A549 (cell line): ENCODE measurements around the gene SRR. TPM values are rescaled to one million over a fixed set of nuclear protein-coding genes. Genes with fewer than 3 reads are reported as not detected.
A peak's percentile ranks its signal among the peaks of the same experiment; 100 is the strongest.

Experiments
- ATAC-seq, 2 experiments: fragments of 200-7000 bp in 1 of 2; fragments of >200 bp in 1 of 2; cut with Nextera tagmentation in 1 of 2; cut with Tn5 transposase in 1 of 2; 3 replicates each; pipeline versions ENCODE4 v1.8.0 to v1.9.1; 2018 to 2020; ENCODE audit warnings: mild to moderate bottlenecking in 1 of 2, moderate library complexity in 1 of 2
- CTCF ChIA-PET: fragments of 300-600 bp; sonication (Branson Sonifier 250); formaldehyde crosslinking; extraction: SDS; loops from one replicate; lab custom pipeline; 2021; ENCODE audit warnings: antibody characterized with exemption, inconsistent platforms; lab: Yijun Ruan, JAX
- POLR2A ChIA-PET: fragments of 350-600 bp; formaldehyde crosslinking; extraction: SDS; loops from one replicate; lab custom pipeline; 2021; ENCODE audit warnings: antibody characterized with exemption, inconsistent platforms; lab: Yijun Ruan, JAX
- DNase-seq, 2 experiments: peaks; one replicate each; pipeline versions ENCODE4 v3.0.0 to v3.0.0-alpha.2; 2011 to 2016; ENCODE audit warnings: low read depth in 1 of 2, low spot score in 1 of 2
- FAIRE-seq: peaks from 2 replicates; lab custom pipeline; 2011; peaks lifted over from hg19 to GRCh38; lab: Jason Lieb, UNC
- H3K27ac ChIP-seq, 2 experiments: fragments of >200 bp; sonication (Bioruptor Twin); formaldehyde crosslinking; 3 replicates each; pipeline ENCODE4 v1.5.1; 2016 to 2017
- H3K4me1 ChIP-seq: fragments of >200 bp; sonication (Bioruptor Twin); formaldehyde crosslinking; 3 replicates; pipeline ENCODE4 v1.6.1; 2016
- H3K4me2 ChIP-seq: fragments of >200 bp; sonication (Bioruptor Twin); formaldehyde crosslinking; 3 replicates; pipeline ENCODE4 v1.6.1; 2016
- H3K4me3 ChIP-seq: fragments of >200 bp; sonication (Bioruptor Twin); formaldehyde crosslinking; 3 replicates; pipeline ENCODE4 v1.5.1; 2016
- H3K9me3 ChIP-seq: fragments of >200 bp; sonication (Bioruptor Twin); formaldehyde crosslinking; 3 replicates; pipeline ENCODE4 v1.6.1; 2016
- CBX2 ChIP-seq: fragments of 200-600 bp; sonication (generic); IDR thresholded peaks from 2 replicates; pipeline ENCODE4 v1.6.1; 2016; ENCODE audit warnings: low read depth, mild to moderate bottlenecking, borderline replicate concordance
- CHD4 ChIP-seq: fragments of 200-600 bp; sonication (generic); IDR thresholded peaks from 2 replicates; pipeline ENCODE4 v1.6.1; 2016; ENCODE audit warnings: antibody characterized with exemption, mild to moderate bottlenecking, borderline replicate concordance
- EHMT2 ChIP-seq: fragments of 200-600 bp; sonication (generic); IDR thresholded peaks from 2 replicates; pipeline ENCODE4 v1.6.1; 2016; ENCODE audit warnings: antibody characterized with exemption, low read depth, mild to moderate bottlenecking, moderate library complexity
- EP300 ChIP-seq, 2 experiments: fragments of >200 bp; sonication (Bioruptor Twin); formaldehyde crosslinking; IDR thresholded peaks; 2 replicates in 1 of 2; 3 replicates in 1 of 2; pipeline ENCODE4 v1.6.1; 2016 to 2017
- FOSB ChIP-seq: fragments of 250-450 bp; sonication (Bioruptor Pico); IDR thresholded peaks from 2 replicates; pipeline ENCODE4 v1.5.0; 2020; ENCODE audit warnings: mild to moderate bottlenecking, moderate library complexity
- FOSL2 ChIP-seq, 2 experiments: fragments of 450-650 bp in 1 of 2; fragments of >200 bp in 1 of 2; sonication (Bioruptor Twin) in 1 of 2; formaldehyde crosslinking; IDR thresholded peaks; 2 replicates each; pipeline versions ENCODE4 v1.5.0 to v1.6.1; 2016 to 2020; ENCODE audit warnings: mild to moderate bottlenecking in 1 of 2, moderate library complexity in 1 of 2
- HDAC2 ChIP-seq: fragments of 200-600 bp; sonication (generic); IDR thresholded peaks from 2 replicates; pipeline ENCODE4 v1.6.1; 2016
- HOXA7 ChIP-seq: fragments of 250-450 bp; sonication (Bioruptor Pico); IDR thresholded peaks from 2 replicates; pipeline ENCODE4 v1.5.0; 2020; ENCODE audit warnings: mild to moderate bottlenecking, moderate library complexity
- HOXB13 ChIP-seq: fragments of 250-450 bp; sonication (Bioruptor Pico); IDR thresholded peaks from 2 replicates; pipeline ENCODE4 v1.5.0; 2020; ENCODE audit warnings: low read depth, mild to moderate bottlenecking, moderate library complexity
- HOXB5 ChIP-seq: fragments of 250-450 bp; sonication (Bioruptor Pico); IDR thresholded peaks from 2 replicates; pipeline ENCODE4 v1.5.0; 2020; ENCODE audit warnings: mild to moderate bottlenecking, moderate library complexity
- NR3C1 ChIP-seq: fragments of >200 bp; sonication (Bioruptor Twin); formaldehyde crosslinking; IDR thresholded peaks from 3 replicates; pipeline ENCODE4 v1.6.1; 2017
- PHF8 ChIP-seq: fragments of 200-600 bp; sonication (generic); IDR thresholded peaks from 2 replicates; pipeline ENCODE4 v1.6.1; 2016; ENCODE audit warnings: low read depth, mild to moderate bottlenecking, antibody characterized with exemption, moderate library complexity, borderline replicate concordance
- POLR2A ChIP-seq: IDR thresholded peaks from 2 replicates; pipeline ENCODE4 v1.6.1; 2012; ENCODE audit warnings: mild to moderate bottlenecking, low read length
- POLR2AphosphoS2 ChIP-seq: conservative IDR thresholded peaks from 2 replicates; pipeline ENCODE4 v1.6.1; 2012; ENCODE audit warnings: low read length, improper control_type of control experiment, inconsistent platforms
- RAD21 ChIP-seq, 2 experiments: fragments of >200 bp in 1 of 2; sonication (Bioruptor Twin) in 1 of 2; formaldehyde crosslinking in 1 of 2; IDR thresholded peaks in 1 of 2; conservative IDR thresholded peaks in 1 of 2; 2 replicates in 1 of 2; 3 replicates in 1 of 2; pipeline ENCODE4 v1.6.1; 2012 to 2018; ENCODE audit warnings: inconsistent platforms in 1 of 2
- RARB ChIP-seq: fragments of 250-450 bp; sonication (Bioruptor Pico); IDR thresholded peaks from 2 replicates; pipeline ENCODE4 v1.8.0; 2021; ENCODE audit warnings: mild to moderate bottlenecking, moderate library complexity
- RCOR1 ChIP-seq: fragments of 150-350 bp; IDR thresholded peaks from 2 replicates; pipeline ENCODE4 v1.6.1; 2014; ENCODE audit warnings: antibody characterized with exemption, low read length, low read depth
- RFX5 ChIP-seq: fragments of 450-650 bp; IDR thresholded peaks from 2 replicates; pipeline ENCODE4 v1.7.1; 2014; ENCODE audit warnings: antibody characterized with exemption, mild to moderate bottlenecking, moderate library complexity
- TFCP2L1 ChIP-seq: fragments of 250-450 bp; sonication (Bioruptor Pico); IDR thresholded peaks from 2 replicates; pipeline ENCODE4 v1.5.0; 2021; ENCODE audit warnings: mild to moderate bottlenecking
- TP53 ChIP-seq: fragments of 250-450 bp; sonication (Bioruptor Pico); IDR thresholded peaks from 2 replicates; pipeline ENCODE4 v1.5.0; 2021; ENCODE audit warnings: mild to moderate bottlenecking, moderate library complexity
- ZC3H11A ChIP-seq: fragments of 450-650 bp; IDR thresholded peaks from 2 replicates; pipeline ENCODE4 v1.6.1; 2014; ENCODE audit warnings: antibody characterized with exemption, mild to moderate bottlenecking
- WGBS: methylation state at CpG from one replicate; pipeline ENCODE4 v1.1.6; 2017; ENCODE audit errors: missing lambda C conversion rate; 5-methylcytosine and 5-hydroxymethylcytosine counted together
- polyA plus RNA-seq, 4 experiments: library from polyadenylated mRNA; depleted of rRNA in 3 of 4; stranded (reverse); fragments of >200 nt; fragmentation: RNase III in 1 of 4; extraction: RNeasy Plus Mini Kit Qiagen cat#74134 plus additional on column Dnase treatment in 1 of 4; gene quantifications; 2 replicates in 3 of 4; 3 replicates in 1 of 4; pipeline ENCODE4 v1.2.3, GENCODE V29; 2011 to 2017
- TF ChIP-seq, protein P1 (sequence below): fragments of >200 bp; sonication (Bioruptor Twin); formaldehyde crosslinking; IDR thresholded peaks from 2 replicates; pipeline ENCODE4 v1.6.1; 2016
- TF ChIP-seq, protein P2 (sequence below): IDR thresholded peaks from 2 replicates; pipeline ENCODE4 v1.6.1; 2012
- TF ChIP-seq, protein P3 (sequence below): fragments of 200-600 bp; sonication (generic); IDR thresholded peaks from 2 replicates; pipeline ENCODE4 v1.6.1; 2016; ENCODE audit warnings: antibody characterized with exemption, mild to moderate bottlenecking, moderate library complexity

The SRR gene
- polyA plus RNA-seq, 2 of the 4 experiments (the other 2 are of a cell fraction), result 13.2 to 16.7 TPM

DNA sequence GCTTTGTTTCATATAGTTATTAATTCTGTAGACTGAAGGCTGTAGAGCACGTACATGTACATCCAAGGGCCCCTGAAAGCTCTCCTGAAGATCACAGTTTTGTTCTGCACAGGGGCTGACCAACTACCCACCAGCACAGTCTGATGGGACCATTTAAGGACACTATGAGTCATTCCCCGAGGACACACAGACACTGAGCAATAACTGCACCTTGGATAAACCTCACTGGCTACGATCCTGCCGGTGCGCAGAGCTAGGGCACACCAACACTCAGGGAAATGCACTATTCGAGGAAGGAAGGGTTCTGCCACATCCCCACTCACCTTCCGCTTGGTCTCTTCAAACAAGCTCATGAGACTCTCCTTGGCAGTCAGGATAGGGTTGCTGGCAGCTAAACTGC lies 20.4 kb upstream of the SRR start:
- H3K4me1 ChIP-seq, result no peaks in the 10 kb centered on the region
- ATAC-seq (peak; percentile 41 to 54; a peak in 4 of 6 replicates), DNase-seq (no peak), FAIRE-seq (no peak)
- H3K27ac ChIP-seq, result no peak overlapping the region
- WGBS, result 80% methylated on average over 7 of the region's 7 CpGs
- H3K4me2 ChIP-seq, result no peak overlapping the region
- CTCF ChIA-PET, result interaction anchor here (0.7 to 15.2 kb wide), 26 partner anchors 9 to 401 kb away, joined by 3 to 201 read pairs (median 4); partner anchors contain the start of genes DPH1 and HIC1
- no peaks in the 10 kb centered on the region for H3K9me3 ChIP-seq
- TF ChIP-seq POLR2A (no peak), FOSL2 (IDR thresholded peaks at IDR 0.05) (no peak), FOSL2 (CRISPR knock-in tag; IDR thresholded peaks at IDR 0.05) (0 out of 2 replicates have a peak, but pooled peaks have one; percentile 3)
- POLR2A ChIA-PET, result interaction anchor here (0.6 to 1.2 kb wide), 3 partner anchors 21 to 240 kb away, joined by 3 to 5 read pairs (median 4); partner anchors contain the start of genes HIC1, SMG6 and SRR
- H3K4me3 ChIP-seq, result no peak overlapping the region

DNA sequence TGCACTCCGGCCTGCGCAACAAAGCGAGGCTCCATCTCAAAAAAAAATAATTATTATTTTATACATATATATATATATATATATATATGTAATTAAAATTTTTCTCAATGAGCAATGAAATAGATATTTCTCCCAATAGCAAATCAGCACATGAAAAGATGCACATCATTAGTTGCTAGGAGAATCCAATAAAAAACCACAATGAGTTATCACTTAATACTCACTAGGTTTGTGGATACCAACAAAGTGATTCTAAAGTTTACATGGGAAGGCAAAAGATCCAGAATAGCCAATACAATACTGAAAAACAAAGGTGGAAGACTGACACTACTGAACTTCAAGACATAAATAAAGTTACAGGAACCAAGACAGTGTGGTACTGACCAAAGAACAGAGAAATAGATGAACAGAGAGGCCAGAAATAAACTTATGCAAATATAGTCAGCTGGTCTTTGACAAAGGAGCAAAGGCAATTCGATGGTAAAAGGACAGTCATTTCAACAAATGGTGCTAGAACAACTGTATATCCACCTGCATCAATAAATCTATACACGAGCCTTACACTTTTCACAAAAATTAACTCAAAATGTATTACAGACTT lies 13.8 kb upstream of the SRR start:
- WGBS, result 80% methylated on average over 5 of the region's 5 CpGs
- no peak overlapping the region for H3K4me2 ChIP-seq
- no peak for DNase-seq
- TF ChIP-seq, protein P1, sequence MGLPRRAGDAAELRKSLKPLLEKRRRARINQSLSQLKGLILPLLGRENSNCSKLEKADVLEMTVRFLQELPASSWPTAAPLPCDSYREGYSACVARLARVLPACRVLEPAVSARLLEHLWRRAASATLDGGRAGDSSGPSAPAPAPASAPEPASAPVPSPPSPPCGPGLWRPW, result no peak
- TF ChIP-seq RFX5, result peak; percentile 91
- FAIRE-seq, result peak; percentile 67
- ChIA-PET POLR2A (interaction anchor here (0.5 kb wide), 1 partner anchor 12 kb away, joined by 4 read pairs; no protein-coding TSS in a partner anchor), CTCF (interaction anchor here (1.3 to 15.2 kb wide), 2 partner anchors 45 to 233 kb away, joined by 3 to 201 read pairs; partner anchors contain the start of gene HIC1)
- no peak overlapping the region for H3K27ac ChIP-seq
- no peak for ATAC-seq
- no peak overlapping the region for H3K4me3 ChIP-seq
- H3K9me3 ChIP-seq, result no peaks in the 10 kb centered on the region
- H3K4me1 ChIP-seq, result no peaks in the 10 kb centered on the region

DNA sequence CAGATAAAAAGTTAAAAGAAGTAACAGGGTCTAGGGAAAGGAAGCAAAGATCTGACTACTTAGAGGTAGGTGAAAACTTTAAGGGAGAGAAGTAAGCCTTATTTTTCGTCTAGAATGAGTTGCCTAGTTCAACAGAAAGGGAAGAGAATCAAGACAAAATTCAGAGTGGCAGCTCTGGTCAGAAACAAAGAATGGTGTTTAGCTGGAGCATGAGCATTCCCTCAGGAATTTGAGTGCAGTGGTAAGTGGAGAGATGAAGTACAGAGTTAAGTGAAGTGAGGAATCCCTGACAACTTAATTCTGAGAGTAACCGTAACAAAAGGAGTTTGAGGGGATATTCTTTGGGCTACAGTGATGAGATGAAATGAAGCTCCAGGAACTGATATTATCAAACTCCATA lies 11.7 kb upstream of the SRR start:
- H3K27ac ChIP-seq, result no peak overlapping the region
- no peak for TF ChIP-seq CHD4
- TF ChIP-seq FOSB (CRISPR knock-in tag), result no peak
- no peak for TF ChIP-seq EHMT2
- no peak for TF ChIP-seq RARB
- no peak for TF ChIP-seq HOXB13
- no peak for TF ChIP-seq NR3C1
- no peak for TF ChIP-seq TP53 (CRISPR knock-in tag)
- no peak for TF ChIP-seq HDAC2
- no peak for TF ChIP-seq RCOR1
- TF ChIP-seq HOXA7 (CRISPR knock-in tag), result no peak
- DNase-seq (no peak), ATAC-seq (no peak), FAIRE-seq (no peak)
- H3K4me1 ChIP-seq, result peaks cover 7% of the 10 kb centered on the region; the same call in 1 of the 3 replicates
- WGBS, result 68% methylated on average over 2 of the region's 2 CpGs
- CTCF ChIA-PET, result interaction anchor here (0.9 to 15.2 kb wide), 6 partner anchors 9 to 235 kb away, joined by 3 to 201 read pairs (median 6); partner anchors contain the start of gene HIC1
- H3K9me3 ChIP-seq, result no peaks in the 10 kb centered on the region
- no peak overlapping the region for H3K4me3 ChIP-seq
- POLR2A ChIA-PET, result interaction anchor here (1.5 kb wide), 1 partner anchor 11 kb away, joined by 5 read pairs; the partner anchor contains the start of genes SMG6 and SRR
- H3K4me2 ChIP-seq, result no peak overlapping the region

DNA sequence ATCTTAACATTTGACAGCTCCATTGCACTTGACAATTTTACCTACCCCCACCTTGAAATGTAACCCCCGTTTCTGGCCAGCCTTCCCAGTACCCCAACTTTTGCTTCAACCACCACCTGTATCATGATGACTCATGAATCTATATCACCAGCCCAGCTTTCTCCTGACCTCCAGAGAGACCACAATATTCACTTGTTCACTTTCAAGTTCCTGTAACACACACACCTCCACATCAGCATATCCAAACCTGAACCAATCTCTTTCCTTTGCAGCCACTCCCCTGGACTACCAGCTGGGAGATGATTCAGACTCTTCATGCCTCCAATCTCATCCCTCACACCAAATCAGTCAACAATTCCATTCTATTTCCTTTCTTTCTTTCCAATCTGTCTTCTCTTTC lies 8.2 kb upstream of the SRR start:
- no peak for FAIRE-seq
- no peak overlapping the region for H3K27ac ChIP-seq
- no peak for ATAC-seq
- no peak for DNase-seq
- H3K4me2 ChIP-seq, result no peak overlapping the region
- ChIA-PET POLR2A (interaction anchor here (0.9 kb wide), 1 partner anchor 42 kb away, joined by 3 read pairs; the partner anchor contains the start of gene SGSM2), CTCF (interaction anchor here (0.6 to 3.3 kb wide), 8 partner anchors 8 to 241 kb away, joined by 3 to 19 read pairs (median 4); partner anchors contain the start of genes HIC1, SMG6 and SRR)
- H3K9me3 ChIP-seq, result no peaks in the 10 kb centered on the region
- H3K4me1 ChIP-seq, result peaks cover 7% of the 10 kb centered on the region; the same call in 1 of the 3 replicates
- whole genome bisulfite sequencing, result 94% methylated on average over 1 of the region's 1 CpG
- no peak overlapping the region for H3K4me3 ChIP-seq
- TF ChIP-seq PHF8, result no peak
- TF ChIP-seq EHMT2, result no peak
- TF ChIP-seq, protein P2, sequence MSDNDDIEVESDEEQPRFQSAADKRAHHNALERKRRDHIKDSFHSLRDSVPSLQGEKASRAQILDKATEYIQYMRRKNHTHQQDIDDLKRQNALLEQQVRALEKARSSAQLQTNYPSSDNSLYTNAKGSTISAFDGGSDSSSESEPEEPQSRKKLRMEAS, result no peak
- TF ChIP-seq ZC3H11A, result no peak
- TF ChIP-seq RCOR1, result no peak
- no peak for TF ChIP-seq TFCP2L1 (CRISPR knock-in tag)
- TF ChIP-seq, protein P1, result no peak
- no peak for TF ChIP-seq EP300 (IDR thresholded peaks at IDR 0.05)
- TF ChIP-seq POLR2AphosphoS2, result no peak
- TF ChIP-seq RAD21 (conservative IDR thresholded peaks at IDR 0.05 in 1 of 2, IDR thresholded peaks at IDR 0.05 in 1 of 2), result no peak
- no peak for TF ChIP-seq RARB
- TF ChIP-seq HOXB5 (CRISPR knock-in tag), result no peak
- TF ChIP-seq CBX2, result no peak
- TF ChIP-seq HDAC2, result no peak
- TF ChIP-seq, protein P3, sequence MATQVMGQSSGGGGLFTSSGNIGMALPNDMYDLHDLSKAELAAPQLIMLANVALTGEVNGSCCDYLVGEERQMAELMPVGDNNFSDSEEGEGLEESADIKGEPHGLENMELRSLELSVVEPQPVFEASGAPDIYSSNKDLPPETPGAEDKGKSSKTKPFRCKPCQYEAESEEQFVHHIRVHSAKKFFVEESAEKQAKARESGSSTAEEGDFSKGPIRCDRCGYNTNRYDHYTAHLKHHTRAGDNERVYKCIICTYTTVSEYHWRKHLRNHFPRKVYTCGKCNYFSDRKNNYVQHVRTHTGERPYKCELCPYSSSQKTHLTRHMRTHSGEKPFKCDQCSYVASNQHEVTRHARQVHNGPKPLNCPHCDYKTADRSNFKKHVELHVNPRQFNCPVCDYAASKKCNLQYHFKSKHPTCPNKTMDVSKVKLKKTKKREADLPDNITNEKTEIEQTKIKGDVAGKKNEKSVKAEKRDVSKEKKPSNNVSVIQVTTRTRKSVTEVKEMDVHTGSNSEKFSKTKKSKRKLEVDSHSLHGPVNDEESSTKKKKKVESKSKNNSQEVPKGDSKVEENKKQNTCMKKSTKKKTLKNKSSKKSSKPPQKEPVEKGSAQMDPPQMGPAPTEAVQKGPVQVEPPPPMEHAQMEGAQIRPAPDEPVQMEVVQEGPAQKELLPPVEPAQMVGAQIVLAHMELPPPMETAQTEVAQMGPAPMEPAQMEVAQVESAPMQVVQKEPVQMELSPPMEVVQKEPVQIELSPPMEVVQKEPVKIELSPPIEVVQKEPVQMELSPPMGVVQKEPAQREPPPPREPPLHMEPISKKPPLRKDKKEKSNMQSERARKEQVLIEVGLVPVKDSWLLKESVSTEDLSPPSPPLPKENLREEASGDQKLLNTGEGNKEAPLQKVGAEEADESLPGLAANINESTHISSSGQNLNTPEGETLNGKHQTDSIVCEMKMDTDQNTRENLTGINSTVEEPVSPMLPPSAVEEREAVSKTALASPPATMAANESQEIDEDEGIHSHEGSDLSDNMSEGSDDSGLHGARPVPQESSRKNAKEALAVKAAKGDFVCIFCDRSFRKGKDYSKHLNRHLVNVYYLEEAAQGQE, result no peak
